HepG2 (cell line): ENCODE measurements around the gene F7. TPM values are rescaled to one million over a fixed set of nuclear protein-coding genes. Genes with fewer than 3 reads are reported as not detected.

Experiments used
- DNMT3B ChIP-seq: conservative IDR thresholded peaks from 2 replicates; pipeline ENCODE4 v1.6.1; 2016; ENCODE audit warnings: missing biosample characterization, control low read depth
- ETV6 ChIP-seq: sonication (generic); formaldehyde crosslinking; conservative IDR thresholded peaks from 2 replicates; pipeline ENCODE4 v1.4.0; 2020; ENCODE audit warnings: missing genetic modification reagents
- FOSL1 ChIP-seq: sonication (generic); formaldehyde crosslinking; IDR thresholded peaks from 2 replicates; pipeline ENCODE4 v1.9.0; 2021; ENCODE audit warnings: missing genetic modification reagents, borderline replicate concordance
- HNF4G ChIP-seq, 2 experiments: sonication (generic) in 1 of 2; formaldehyde crosslinking in 1 of 2; IDR thresholded peaks; 2 replicates each; pipeline versions ENCODE4 v1.4.0 to v1.6.1; 2011 to 2020; ENCODE audit warnings: borderline replicate concordance in 2 of 2, low read depth in 2 of 2, mild to moderate bottlenecking in 2 of 2, low read length in 1 of 2, missing genetic modification reagents in 1 of 2, moderate library complexity in 1 of 2
- IRX3 ChIP-seq: sonication (generic); formaldehyde crosslinking; IDR thresholded peaks from 2 replicates; pipeline ENCODE4 v1.8.1; 2023; ENCODE audit warnings: mild to moderate bottlenecking, low read depth, missing genetic modification reagents, borderline replicate concordance
- KLF9 ChIP-seq: IDR thresholded peaks from 2 replicates; pipeline ENCODE4 v1.6.1; 2016; ENCODE audit warnings: low read depth
- MBD4 ChIP-seq: IDR thresholded peaks from 2 replicates; pipeline ENCODE4 v1.6.1; 2012; ENCODE audit warnings: low read length, inconsistent platforms, borderline replicate concordance
- MTF1 ChIP-seq: sonication (generic); formaldehyde crosslinking; IDR thresholded peaks from 2 replicates; pipeline ENCODE4 v1.5.0; 2020; ENCODE audit warnings: missing genetic modification reagents
- NFKB2 ChIP-seq: sonication (generic); formaldehyde crosslinking; IDR thresholded peaks from 2 replicates; pipeline ENCODE4 v1.4.0; 2020; ENCODE audit warnings: missing genetic modification reagents, borderline replicate concordance
- PLRG1 ChIP-seq: fragments of 450-650 bp; conservative IDR thresholded peaks from 2 replicates; pipeline ENCODE4 v1.6.1; 2016
- ZNF121 ChIP-seq: sonication (generic); formaldehyde crosslinking; IDR thresholded peaks from 2 replicates; pipeline ENCODE4 v1.5.0; 2020; ENCODE audit warnings: mild to moderate bottlenecking, missing genetic modification reagents
- ZNF136 ChIP-seq: sonication (generic); formaldehyde crosslinking; IDR thresholded peaks from 2 replicates; pipeline ENCODE4 v1.8.1; 2022; ENCODE audit warnings: low read depth, mild to moderate bottlenecking, moderate library complexity, missing genetic modification reagents
- ZNF230 ChIP-seq: sonication (generic); formaldehyde crosslinking; IDR thresholded peaks from 2 replicates; pipeline ENCODE4 v1.4.0; 2020; ENCODE audit warnings: mild to moderate bottlenecking, missing genetic modification reagents
- ZNF383 ChIP-seq: sonication (generic); formaldehyde crosslinking; IDR thresholded peaks from 2 replicates; pipeline ENCODE4 v1.4.0; 2020; ENCODE audit warnings: missing genetic modification reagents, mild to moderate bottlenecking, borderline replicate concordance
- ZNF556 ChIP-seq: sonication (generic); formaldehyde crosslinking; IDR thresholded peaks from 2 replicates; pipeline ENCODE4 v1.4.0; 2020; ENCODE audit warnings: mild to moderate bottlenecking, missing genetic modification reagents, borderline replicate concordance
- polyA plus RNA-seq, 8 experiments: library from polyadenylated mRNA; depleted of rRNA in 3 of 8; stranded (reverse) in 7 of 8; unstranded in 1 of 8; fragments of >200 nt; fragmentation: Illumina TruSeq in 4 of 8; extraction: Trizol in 4 of 8; gene quantifications; 2 replicates each; pipeline versions ENCODE4 v1.2.1 to v1.2.3, GENCODE V29; 2011 to 2016; ENCODE audit warnings: low read depth in 4 of 8, missing spikeins in 1 of 8, mixed read lengths in 1 of 8; ENCODE audit not compliant: insufficient read depth in 1 of 8
- total RNA-seq, 5 experiments: library from RNA; depleted of rRNA; stranded (reverse); fragments of >200 nt; fragmentation: Illumina TruSeq; extraction: Trizol; gene quantifications; 2 replicates each; pipeline ENCODE4 v1.2.3, GENCODE V29; 2016; ENCODE audit warnings: low read depth in 1 of 5
- TF ChIP-seq, protein P1 (sequence below): sonication (generic); formaldehyde crosslinking; IDR thresholded peaks from 2 replicates; pipeline ENCODE4 v1.4.0; 2020; ENCODE audit warnings: missing genetic modification reagents, borderline replicate concordance
- TF ChIP-seq, protein P2 (sequence below): sonication (generic); formaldehyde crosslinking; IDR thresholded peaks from 2 replicates; pipeline ENCODE4 v1.4.0; 2020; ENCODE audit warnings: missing genetic modification reagents, borderline replicate concordance
- TF ChIP-seq, protein P3 (sequence below): IDR thresholded peaks from 2 replicates; pipeline ENCODE4 v1.6.1; 2016; ENCODE audit warnings: low read depth, control low read depth
- TF ChIP-seq, protein P4 (sequence below): sonication (generic); formaldehyde crosslinking; IDR thresholded peaks from 2 replicates; pipeline ENCODE4 v1.4.0; 2020; ENCODE audit warnings: mild to moderate bottlenecking, low read depth, missing genetic modification reagents
- TF ChIP-seq, protein P5 (sequence below): sonication (generic); formaldehyde crosslinking; IDR thresholded peaks from 2 replicates; pipeline ENCODE4 v1.9.0; 2022; ENCODE audit warnings: low read depth, missing genetic modification reagents

F7 gene
- total and polyA plus RNA-seq, 2 of the 13 experiments (the other 11 are each of a cell fraction or from before 2014, with no cell fraction given), result 12.6 to 26.5 TPM

DNA sequence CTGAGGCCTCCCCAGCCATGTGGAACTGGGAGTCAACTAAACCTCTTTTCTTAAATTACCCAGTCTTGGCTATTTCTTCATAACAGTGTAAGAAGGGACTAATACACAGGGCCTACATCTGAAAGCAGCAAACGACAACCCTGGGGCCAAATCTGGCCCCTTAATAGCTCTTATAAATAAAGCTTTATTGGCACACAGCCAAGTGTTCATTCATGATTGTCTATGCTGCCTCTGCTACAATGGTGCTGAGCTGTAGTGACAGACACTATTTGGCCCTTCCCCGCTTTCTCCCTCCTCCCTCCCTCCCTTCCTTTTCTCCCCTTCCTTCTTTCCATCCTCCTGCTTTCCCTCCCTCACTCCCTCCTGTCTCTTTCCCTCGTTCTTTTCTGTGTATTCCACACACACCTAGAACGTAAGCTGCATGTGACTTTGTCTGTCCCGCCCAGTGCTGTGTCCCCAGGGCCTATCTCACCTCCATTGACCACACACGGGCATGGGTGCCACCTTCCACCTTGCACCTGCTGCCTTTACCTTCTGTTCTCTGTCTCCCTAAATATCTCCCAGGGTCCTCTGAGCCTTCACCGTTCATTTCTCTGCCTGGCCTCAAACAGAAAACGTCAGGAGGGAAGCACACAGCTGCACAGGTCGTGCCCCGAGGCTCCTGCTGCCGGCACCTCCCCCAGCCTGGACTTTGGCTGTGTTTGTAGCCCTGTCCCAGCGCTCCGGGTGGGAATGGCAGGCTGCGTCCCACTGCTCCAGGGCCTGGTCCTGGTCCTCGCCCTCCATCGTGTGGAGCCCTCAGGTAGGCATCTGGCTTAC lies 52.5 kb downstream of the F7 start, which contains the start of gene PROZ (continued):
- TF ChIP-seq, protein P1, sequence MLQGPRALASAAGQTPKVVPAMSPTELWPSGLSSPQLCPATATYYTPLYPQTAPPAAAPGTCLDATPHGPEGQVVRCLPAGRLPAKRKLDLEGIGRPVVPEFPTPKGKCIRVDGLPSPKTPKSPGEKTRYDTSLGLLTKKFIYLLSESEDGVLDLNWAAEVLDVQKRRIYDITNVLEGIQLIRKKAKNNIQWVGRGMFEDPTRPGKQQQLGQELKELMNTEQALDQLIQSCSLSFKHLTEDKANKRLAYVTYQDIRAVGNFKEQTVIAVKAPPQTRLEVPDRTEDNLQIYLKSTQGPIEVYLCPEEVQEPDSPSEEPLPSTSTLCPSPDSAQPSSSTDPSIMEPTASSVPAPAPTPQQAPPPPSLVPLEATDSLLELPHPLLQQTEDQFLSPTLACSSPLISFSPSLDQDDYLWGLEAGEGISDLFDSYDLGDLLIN, result no peak
- peak; percentile 37; the same call in 1 of the 2 replicates for TF ChIP-seq ZNF121 (CRISPR knock-in tag)
- TF ChIP-seq, protein P2, sequence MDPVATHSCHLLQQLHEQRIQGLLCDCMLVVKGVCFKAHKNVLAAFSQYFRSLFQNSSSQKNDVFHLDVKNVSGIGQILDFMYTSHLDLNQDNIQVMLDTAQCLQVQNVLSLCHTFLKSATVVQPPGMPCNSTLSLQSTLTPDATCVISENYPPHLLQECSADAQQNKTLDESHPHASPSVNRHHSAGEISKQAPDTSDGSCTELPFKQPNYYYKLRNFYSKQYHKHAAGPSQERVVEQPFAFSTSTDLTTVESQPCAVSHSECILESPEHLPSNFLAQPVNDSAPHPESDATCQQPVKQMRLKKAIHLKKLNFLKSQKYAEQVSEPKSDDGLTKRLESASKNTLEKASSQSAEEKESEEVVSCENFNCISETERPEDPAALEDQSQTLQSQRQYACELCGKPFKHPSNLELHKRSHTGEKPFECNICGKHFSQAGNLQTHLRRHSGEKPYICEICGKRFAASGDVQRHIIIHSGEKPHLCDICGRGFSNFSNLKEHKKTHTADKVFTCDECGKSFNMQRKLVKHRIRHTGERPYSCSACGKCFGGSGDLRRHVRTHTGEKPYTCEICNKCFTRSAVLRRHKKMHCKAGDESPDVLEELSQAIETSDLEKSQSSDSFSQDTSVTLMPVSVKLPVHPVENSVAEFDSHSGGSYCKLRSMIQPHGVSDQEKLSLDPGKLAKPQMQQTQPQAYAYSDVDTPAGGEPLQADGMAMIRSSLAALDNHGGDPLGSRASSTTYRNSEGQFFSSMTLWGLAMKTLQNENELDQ (CRISPR knock-in tag), result no peak
- TF ChIP-seq FOSL1, result no peak
- peak; percentile 70; the same call in 1 of the 2 replicates for TF ChIP-seq NFKB2 (CRISPR knock-in tag)
- TF ChIP-seq ETV6 (CRISPR knock-in tag), result 0 out of 2 replicates have a peak, but pooled peaks have one; percentile 17
- TF ChIP-seq DNMT3B, result no peak
- TF ChIP-seq, protein P3, sequence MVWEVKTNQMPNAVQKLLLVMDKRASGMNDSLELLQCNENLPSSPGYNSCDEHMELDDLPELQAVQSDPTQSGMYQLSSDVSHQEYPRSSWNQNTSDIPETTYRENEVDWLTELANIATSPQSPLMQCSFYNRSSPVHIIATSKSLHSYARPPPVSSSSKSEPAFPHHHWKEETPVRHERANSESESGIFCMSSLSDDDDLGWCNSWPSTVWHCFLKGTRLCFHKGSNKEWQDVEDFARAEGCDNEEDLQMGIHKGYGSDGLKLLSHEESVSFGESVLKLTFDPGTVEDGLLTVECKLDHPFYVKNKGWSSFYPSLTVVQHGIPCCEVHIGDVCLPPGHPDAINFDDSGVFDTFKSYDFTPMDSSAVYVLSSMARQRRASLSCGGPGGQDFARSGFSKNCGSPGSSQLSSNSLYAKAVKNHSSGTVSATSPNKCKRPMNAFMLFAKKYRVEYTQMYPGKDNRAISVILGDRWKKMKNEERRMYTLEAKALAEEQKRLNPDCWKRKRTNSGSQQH (CRISPR knock-in tag), result no peak
- TF ChIP-seq ZNF383 (CRISPR knock-in tag), result no peak
- TF ChIP-seq MBD4, result no peak
- no peak for TF ChIP-seq MTF1 (CRISPR knock-in tag)
- TF ChIP-seq KLF9 (CRISPR knock-in tag), result no peak
- no peak for TF ChIP-seq ZNF136 (CRISPR knock-in tag)
- TF ChIP-seq, protein P4, sequence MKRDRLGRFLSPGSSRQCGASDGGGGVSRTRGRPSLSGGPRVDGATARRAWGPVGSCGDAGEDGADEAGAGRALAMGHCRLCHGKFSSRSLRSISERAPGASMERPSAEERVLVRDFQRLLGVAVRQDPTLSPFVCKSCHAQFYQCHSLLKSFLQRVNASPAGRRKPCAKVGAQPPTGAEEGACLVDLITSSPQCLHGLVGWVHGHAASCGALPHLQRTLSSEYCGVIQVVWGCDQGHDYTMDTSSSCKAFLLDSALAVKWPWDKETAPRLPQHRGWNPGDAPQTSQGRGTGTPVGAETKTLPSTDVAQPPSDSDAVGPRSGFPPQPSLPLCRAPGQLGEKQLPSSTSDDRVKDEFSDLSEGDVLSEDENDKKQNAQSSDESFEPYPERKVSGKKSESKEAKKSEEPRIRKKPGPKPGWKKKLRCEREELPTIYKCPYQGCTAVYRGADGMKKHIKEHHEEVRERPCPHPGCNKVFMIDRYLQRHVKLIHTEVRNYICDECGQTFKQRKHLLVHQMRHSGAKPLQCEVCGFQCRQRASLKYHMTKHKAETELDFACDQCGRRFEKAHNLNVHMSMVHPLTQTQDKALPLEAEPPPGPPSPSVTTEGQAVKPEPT (CRISPR knock-in tag), result 0 out of 2 replicates have a peak, but pooled peaks have one; percentile 59
- no peak for TF ChIP-seq ZNF556
- TF ChIP-seq IRX3, result no peak; the same call in 1 of the 2 replicates
- TF ChIP-seq, protein P5, sequence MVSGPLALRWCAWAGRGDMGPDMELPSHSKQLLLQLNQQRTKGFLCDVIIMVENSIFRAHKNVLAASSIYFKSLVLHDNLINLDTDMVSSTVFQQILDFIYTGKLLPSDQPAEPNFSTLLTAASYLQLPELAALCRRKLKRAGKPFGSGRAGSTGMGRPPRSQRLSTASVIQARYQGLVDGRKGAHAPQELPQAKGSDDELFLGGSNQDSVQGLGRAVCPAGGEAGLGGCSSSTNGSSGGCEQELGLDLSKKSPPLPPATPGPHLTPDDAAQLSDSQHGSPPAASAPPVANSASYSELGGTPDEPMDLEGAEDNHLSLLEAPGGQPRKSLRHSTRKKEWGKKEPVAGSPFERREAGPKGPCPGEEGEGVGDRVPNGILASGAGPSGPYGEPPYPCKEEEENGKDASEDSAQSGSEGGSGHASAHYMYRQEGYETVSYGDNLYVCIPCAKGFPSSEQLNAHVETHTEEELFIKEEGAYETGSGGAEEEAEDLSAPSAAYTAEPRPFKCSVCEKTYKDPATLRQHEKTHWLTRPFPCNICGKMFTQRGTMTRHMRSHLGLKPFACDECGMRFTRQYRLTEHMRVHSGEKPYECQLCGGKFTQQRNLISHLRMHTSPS (CRISPR knock-in tag), result no peak
- no peak for TF ChIP-seq PLRG1
- TF ChIP-seq ZNF230 (CRISPR knock-in tag), result no peak
- peak; percentile 88 for TF ChIP-seq HNF4G (IDR thresholded peaks at IDR 0.05; ENCODE audit: borderline replicate concordance, low read depth, low read length)
- TF ChIP-seq HNF4G (CRISPR knock-in tag; IDR thresholded peaks at IDR 0.05; ENCODE audit: borderline replicate concordance, low read depth), result peak; percentile 89
